Activated CD8-positive, alpha-beta memory T cell treated with anti-CD3 and anti-CD28 coated beads, Interleukin-2, amount 50 U/mL, for 48 hours (primary cell): ENCODE data around the gene EPB41L4B.
"Not testable (repeated sequence)": the region's sequence is repeated elsewhere in the genome, so short reads cannot be mapped to it uniquely, and the experiment has no call there.

Experiments
- DNase-seq: peaks from one replicate; pipeline ENCODE4 v3.0.0-alpha.2; 2020

EPB41L4B gene

DNA sequence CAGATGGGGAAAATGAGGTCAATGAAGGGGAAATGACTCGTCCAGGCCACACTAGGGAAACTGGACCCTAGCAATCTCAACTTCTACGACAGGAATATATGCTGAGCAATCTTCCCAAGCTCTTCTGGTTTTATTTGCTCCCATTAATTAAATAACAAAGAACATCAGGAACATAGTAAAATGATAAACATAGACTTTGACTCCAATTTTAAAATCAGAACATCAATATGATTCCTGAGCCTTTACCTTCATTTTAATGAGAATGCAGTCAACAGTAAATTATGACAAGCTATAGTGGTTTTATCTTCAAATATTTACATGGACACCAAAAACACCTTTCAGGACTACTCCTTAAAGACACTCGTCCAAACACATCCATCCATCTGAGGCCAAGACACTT lies 79.7 kb downstream of the EPB41L4B start:
- no peak for DNase-seq

DNA sequence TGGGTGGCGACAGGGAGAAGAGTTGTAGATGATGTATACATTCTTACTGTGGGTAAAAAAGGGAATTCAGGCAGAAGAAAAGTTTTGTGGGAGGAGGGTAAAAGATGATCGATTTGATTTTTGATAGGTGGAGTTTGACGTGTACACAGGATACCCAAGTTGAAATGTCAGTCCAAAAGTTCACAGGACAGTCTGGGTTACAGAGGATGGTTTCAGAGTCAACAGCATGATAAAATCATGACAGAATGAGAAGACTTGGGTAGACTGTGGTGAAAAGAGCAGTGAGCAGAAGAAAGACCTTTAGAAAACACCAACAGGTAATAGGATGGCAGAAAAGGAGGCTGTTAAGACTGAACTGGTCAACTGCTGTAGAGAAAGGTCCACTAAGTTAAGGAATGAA lies 81.6 kb downstream of the EPB41L4B start:
- DNase-seq = no peak

DNA sequence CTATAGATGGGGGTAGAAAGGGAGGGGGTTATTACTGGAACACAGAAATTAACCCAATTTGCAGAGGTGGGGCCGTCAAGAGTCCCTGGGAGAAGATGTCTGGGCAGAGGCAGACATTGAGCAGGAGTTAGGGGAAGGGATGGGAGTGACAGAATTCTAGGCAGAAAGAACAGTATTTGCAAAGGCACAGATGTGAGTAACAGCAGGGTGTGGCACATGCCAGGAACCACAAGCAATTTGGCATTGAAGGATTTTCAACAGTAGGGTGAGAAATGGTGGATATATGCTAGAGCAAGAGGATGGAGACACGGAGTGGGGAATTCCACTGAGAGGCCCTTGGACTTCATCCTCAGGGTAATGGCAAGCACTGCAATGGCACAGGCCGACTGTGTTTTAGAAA lies 82.2 kb downstream of the EPB41L4B start:
- no peak for DNase-seq

DNA sequence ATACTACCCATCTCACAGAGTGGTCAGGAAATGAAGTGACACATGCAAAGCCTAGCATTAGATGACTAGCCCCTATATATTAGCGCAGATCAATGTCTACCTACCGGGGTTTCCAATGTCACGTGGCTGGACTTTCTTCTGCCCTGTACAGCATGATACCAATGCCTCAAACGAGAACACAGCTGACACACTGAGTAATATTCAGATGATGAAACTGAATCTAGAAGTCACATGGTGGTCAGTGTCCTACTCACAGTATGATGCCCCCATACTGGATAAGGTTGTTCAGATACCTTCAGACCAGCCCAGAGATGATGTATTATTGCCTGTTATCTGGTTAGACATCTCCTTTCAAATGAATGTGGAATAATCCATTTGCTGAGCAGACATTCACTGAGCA lies 82.7 kb downstream of the EPB41L4B start:
- DNase-seq = no peak

DNA sequence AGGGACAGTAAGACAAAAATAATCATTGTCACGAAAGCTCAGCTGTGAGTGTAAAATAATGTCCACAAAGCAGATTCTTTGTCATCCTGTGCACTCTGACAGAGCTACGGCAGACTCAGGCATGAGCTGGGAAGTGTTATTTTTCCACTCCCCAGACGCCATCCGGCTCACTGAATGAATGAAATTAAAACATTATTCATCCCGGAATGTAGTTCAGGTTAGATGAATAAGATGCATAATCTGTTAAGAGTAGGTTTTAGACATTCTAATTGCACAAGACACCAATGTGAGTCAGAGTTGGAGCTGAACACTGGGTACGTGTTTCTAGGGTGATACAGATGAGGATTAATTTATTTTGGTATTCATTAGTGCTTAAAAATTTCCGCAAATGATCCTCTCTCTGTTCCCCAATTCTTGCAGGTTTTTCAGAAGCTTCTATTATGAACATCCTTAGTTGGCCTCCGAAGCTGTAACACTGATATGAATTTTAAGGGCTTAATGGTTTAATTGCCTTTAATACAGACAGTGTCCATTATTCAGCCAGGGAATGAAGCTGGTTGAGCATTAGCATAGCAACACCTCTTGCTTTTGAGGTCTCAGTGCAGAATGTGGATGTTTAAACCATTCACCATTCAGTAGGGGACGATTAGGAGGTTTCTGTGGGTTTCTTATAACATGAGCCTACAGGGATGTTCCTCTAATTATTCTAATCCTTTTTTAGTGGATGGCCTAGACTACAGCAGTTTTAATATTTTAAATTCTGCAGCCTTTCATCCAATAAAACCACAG lies 88.2 kb downstream of the EPB41L4B start:
- DNase-seq = no peak

DNA sequence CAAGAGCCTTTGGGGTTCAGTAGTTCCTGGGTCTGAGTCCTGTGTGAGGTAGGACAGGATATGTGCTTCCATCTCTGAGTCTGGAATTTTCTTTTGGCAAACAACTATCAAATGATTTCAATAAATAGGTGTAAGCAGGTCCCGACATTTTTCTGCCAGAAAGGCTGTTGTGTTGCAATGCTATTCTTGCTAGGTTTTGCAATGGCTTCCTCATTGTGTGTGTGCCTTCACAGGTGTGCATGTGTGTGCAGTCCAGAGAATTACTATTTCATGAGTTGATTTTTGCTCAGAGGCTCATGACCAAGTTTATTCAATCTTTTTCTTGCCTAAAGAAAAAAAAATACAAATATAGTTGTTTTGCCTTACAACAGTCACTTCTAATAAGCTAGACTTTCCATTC lies 89.3 kb downstream of the EPB41L4B start:
- DNase-seq = no peak

DNA sequence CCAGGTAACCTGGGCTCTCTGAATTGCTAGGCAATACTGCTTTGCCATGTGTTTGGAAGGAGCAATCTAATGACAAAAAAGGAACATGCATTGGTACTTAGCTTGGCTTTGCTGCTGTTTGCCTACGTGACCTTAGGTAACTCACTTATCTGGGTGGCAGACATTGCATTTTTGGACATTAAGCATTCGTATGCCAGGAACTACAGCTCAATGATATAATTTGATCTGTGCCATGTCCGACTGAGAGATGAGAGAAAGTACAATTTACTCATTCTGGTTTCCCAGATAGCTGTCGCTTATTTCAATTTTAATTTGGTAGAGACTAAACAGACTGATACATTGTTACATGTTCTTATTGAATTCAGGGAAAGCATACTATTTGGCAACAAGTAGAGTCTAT lies 90.6 kb downstream of the EPB41L4B start:
- DNase-seq = no peak

DNA sequence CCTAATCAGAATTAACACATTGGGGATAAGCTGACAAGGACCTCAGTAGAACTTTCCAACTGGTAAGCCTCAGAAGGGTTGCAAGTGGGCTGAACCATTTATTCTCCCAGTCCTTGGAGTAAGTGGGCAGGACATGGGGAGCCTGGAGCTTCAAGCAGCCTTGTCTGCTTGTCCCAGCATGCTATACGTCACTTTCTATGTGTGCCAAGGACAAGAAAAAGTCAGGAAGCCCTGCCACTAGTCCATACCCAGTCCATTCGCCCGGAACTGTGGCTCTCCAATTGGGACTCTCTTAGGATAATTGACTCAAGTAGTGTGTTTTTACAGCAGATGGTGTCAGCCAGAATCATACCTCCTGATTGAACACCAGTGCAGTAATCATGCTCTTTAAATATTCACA lies 91.2 kb downstream of the EPB41L4B start:
- no peak for DNase-seq

DNA sequence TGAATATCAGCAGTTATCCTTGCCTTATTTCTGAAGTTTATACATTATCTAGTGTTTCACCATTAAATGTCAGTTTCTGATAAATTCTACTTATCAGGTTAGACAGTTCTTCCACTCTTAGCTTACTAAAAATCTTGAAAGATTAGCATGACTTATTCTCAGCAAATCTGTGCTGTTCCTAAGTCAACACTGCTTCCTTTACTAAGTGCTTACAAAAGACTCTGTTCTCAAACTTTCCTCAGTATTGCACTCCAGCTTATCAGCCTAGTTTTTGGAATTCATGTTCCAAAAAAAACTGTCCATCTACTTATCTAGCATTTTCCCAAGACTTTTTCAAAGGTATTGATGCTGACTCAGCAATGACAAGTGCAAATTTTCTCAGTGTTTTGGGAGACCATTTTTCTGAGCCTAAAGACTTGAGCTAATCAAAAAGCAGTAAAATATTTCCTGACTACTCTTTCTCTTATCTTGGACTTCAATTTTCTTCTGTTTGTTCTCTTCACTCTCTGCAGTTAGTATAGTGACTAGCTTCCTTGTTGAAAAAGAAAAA lies 92.7 kb downstream of the EPB41L4B start:
- DNase-seq = no peak

DNA sequence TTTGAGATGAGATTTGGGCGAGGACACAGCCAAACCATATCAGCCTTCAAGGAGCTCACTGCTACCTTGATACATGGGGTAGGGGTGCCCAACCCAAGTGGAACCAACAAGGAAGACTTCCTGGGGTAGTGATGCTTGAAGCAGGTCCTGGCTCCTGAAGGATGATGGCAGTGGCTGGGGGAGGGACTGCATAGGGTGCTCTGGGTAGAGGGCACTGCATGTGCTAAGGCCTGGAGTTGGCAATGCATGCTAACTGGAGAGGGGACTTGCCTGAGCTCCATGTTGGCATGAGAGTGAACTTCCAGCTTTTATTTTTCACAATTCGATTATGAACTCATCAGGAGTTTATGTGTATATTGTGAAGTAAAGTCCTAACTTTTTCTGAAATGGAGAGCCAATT lies 95.2 kb downstream of the EPB41L4B start:
- no peak for DNase-seq

DNA sequence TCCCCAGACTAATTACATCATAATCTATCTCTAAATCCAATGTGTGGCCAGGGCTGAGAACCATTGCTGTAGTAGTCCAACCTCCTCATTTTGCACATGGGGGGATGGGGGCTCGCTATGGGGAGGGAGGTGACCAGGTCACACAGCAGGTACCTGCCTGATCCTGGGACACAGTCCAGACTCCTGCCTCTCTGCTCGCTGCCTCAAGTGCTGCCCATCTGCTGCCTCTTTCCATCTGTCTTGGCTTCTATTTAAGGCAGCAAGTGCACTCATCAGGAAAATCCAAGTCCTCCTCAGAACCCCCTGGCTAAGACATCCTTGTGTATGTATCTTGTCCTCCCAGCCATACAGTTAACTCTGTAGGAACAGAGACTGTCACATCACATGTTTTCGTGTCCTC lies 96.1 kb downstream of the EPB41L4B start:
- no peak for DNase-seq

DNA sequence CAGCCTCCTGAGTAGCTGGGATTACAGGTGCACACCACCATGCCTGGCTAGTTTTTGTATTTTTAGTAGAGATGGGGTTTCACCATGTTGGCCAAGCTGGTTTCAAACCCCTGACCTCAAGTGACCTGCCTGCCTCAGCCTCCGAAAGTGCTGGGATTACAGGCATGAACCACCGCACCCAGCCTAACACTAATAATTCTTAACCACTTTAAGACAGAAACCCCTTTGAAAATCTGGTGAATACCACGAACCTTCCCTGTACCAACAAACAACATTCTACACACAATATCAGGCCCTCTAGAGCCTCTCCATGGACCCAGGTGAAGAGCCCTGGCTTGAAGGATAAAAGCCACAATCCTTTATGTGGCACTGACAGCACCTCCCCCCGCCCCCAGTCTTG lies 102.6 kb downstream of the EPB41L4B start:
- not testable (repeated sequence) for DNase-seq

DNA sequence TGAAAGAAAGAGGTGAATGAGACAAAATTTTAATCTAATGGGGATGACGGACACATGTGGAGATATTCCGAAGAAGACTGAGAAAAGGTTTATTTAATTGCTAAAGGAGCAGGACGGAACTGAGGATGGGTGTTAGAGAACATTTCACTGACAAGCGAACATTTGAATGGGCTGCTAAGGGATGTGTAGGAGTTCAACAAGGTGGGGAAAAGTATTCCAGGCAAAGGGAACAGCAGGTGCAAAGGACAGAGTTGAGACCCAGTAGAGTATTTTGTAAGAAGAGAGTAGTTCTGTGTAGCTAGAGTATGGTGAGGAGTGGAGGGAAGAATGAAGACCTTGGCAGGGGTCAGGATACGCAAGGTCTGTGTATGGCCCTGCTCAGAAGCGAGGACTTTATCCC lies 106.4 kb downstream of the EPB41L4B start:
- no peak for DNase-seq

DNA sequence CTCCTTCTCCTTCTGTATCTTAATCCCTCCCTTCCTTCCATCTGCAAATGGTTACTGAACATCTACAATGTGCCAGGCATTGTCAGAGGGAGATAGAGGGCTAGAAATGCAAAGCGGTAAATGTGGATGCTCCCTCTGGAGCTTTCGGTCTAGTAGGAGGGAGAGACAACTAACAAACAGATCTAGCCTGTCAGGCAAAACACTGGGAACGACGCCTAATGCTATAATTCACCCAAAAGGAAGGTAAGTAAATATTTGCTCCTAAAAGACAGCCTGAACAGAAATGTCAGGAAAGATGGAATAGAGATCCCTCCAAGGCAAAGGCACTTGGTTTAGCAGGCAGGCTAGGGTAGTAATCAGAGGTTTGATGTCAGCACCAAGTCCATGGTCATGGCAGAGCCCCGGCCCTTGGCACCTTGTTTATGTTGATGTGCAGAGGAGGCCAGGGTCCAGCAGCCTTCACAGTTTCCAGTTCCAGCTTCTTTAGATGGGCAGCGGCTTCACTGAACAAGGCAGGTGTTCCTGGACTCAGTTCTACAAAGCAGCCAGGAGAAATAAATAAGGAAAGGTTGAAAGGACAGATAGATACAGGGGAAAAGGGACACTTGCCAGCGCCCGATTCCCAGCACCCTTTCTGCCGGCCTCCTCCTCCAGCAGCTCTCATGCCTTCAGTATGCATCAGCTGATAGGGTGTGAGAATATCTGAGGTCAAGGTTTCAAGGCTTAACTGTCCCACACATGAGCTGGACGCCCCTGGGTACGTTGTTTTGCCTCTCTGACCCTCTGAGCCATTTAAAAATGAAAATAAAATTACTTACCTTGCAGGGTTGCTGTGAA lies 107.4 kb downstream of the EPB41L4B start:
- no peak for DNase-seq

DNA sequence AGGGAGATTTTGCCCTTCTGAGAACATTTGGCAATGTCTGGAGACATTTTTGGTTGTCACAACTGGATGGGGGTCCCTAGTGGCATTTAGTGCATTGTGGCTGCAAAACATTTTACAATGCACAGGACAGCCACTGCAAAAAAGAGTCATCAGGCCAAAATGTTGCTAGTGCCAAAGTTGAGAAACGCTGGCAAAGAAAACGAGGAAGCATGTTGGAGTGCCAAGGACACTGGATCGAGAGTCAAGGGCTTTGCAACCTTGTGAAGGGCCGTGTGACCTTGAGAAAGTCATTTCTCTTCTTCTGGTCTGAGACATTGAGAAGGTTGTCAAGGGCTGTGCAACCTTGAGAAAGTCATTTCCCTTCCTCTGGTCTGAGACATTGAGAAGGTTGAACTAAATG lies 108.1 kb downstream of the EPB41L4B start:
- no peak for DNase-seq

DNA sequence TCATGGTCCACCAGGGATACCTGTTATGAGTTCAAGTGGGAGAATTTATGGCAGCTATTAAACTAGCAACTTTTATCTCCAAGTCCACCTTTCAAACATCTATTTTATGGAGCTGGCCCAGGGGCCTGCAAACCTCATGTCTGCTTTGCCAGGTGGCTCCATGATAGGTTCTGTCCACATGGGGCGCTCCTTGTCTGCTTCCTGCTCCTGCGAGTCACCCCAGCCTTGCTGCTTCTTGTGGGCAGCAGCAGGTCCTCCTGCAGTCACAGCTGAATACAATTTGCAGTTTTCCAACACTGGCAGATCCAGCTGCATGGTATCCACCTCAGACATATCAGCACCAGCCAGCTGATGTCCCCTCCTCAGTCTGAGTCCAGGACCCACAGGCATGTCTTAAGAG lies 114.2 kb downstream of the EPB41L4B start:
- no peak for DNase-seq

DNA sequence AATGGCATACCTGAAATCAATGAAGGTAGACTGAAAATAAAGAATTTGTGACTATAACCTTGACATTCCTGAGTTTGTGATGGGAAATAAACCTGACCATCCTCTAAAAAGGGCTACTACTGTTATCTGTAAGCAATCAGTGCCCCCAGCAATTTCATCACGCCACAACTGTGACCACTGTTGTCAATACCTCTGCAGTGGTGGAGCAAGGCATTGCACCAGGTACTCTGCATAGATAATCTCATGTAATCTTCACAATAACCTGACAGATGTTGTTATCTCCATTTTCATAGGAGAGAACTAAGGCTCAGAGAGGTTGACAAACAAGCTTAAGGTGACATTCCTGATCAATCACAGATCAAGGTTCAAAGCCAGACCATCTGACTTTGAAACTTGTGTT lies 115.3 kb downstream of the EPB41L4B start:
- no peak for DNase-seq

DNA sequence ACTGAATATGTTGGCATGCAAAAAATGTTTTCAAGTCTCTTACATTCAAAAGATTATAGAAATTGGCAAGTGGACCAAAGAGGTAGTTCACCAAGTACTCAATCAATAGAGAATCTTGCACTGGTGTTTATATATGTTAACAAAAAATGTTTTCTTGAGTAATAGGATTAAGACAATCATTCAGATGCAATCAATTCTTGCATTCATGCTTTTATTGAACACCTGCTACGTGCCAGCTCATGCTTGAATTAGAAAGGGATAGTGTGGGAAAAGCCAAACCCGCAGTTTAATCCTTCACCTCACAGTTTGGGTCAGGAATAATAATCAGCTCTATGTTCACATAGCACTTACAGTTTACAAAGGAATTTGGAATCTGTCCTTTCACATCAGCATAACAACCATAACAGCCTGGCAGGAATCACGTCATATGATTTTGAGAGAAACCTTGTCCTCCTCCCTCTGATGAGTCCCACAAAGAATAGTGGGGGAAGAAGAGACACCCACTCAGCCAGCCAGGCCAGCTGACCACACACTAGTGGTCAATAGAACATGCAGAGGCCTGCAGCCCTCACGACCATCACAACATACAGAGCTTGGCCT lies 117.0 kb downstream of the EPB41L4B start:
- no peak for DNase-seq

DNA sequence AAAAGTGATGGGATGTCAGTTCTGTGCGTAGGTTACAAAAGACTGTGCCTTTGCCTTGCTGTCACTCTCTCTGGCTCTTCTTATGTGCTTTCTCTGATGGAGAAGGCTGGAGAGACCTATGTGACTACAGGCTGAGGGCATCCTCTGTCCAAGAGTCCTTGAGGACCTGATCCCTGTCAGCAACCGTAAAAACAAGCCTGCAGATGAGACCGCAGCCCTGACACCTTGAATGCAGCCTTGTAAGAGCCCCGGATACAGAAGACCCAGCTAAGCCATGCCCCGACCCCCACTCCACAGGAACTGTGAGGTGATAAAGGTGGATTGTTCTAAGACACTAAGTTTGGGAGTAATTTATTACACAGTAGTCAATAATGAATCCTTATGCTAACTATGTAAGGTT lies 121.2 kb downstream of the EPB41L4B start:
- DNase-seq = no peak

DNA sequence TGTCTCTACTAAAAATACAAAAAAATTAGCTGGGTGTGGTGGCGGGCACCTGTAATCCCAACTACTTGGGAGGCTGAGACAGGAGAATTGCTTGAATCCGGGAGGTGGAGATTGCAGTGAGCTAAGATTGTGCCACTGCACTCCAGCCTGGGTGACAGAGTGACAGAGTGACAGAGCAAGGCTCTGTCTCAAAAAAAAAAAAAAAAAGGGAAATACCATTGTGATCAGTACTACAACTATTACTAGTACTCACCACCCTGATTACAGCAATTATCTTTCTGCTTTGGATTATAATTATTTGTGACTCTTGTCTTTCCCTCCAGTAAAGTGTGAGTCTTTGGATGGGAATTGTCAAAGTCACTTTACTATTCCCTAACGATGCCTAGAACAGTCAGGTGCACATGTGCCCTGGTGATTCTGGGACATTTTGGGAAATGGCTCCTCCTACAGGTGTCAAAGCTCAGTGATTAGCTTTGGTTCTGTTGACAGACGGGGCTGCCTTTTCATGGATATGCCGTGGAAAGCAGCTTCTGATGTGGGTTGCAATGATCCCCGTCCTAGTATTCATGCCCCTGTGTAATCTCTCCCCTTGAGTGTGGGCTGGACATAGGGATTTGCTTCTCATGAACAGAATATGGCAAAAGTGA lies 122.0 kb downstream of the EPB41L4B start:
- no peak for DNase-seq

DNA sequence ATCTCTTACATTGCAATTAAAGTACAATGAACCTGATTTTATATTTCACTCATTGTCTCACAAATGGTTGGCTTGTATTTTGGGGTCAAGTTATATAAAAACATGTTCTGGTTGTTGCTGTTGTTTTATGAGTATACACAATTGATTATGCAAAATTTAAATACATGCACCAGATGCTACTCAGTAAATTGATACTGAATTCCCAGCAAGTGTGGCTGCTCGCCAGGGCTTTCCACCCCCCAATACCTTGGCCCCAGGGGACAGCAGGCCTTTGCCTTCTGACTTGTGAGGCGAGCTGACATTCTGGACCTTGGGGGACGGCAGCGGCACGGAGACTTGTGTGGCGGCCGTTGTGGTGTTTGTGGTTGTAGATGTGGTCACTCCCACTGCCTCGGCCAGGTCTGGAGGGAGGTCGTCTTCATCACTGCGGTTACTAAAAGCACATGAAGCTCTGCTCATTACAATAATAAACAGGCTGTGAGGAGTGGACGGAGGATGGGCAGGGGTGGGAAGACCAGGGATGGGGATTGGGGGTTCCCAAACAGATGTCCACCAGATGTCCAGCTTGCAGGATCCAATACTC lies 126.8 kb downstream of the EPB41L4B start:
- no peak for DNase-seq

DNA sequence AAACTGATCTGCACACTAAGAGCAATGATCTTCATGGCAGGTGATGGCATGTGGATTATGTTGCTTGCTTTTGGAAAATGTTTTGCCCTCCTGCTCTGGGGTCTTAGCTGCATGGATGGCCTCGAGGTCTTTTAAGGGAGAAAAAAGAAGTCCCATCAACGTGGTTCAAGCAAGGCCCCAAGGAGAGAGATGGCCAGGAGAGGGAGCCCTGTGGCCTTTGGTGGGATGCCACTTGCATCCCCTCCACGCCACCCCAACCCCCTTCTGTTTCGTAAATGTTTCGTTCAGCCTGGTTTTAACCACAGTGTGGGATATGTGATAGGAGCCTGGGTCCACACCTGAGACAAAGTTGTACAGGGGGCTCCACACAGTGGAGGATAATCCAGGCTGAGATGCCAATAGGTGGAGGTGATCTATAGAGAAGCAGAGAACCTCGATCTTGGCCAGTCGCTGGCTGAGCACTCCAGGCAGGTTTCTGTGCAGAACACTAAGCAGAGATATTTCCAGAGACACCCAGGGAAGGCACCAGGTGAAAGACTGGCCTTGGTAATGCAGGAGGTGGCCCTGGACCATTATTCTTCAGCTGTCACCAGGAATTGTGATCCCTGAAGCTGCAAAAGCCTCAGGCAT lies 128.0 kb downstream of the EPB41L4B start:
- no peak for DNase-seq
